K562 (cell line): Measurements from ENCODE around the gene ATP1A3. TPM values are rescaled to one million over a fixed set of nuclear protein-coding genes. Genes with fewer than 3 reads are reported as not detected.

Source experiments
- ARID4B ChIP-seq: sonication (generic); formaldehyde crosslinking; IDR thresholded peaks from 2 replicates; pipeline ENCODE4 v1.8.0; 2022; ENCODE audit warnings: mild to moderate bottlenecking, missing genetic modification reagents
- BRF1 ChIP-seq: IDR thresholded peaks from 3 replicates; pipeline ENCODE4 v1.6.1; 2011; ENCODE audit warnings: borderline replicate concordance, mild to moderate bottlenecking; ENCODE audit not compliant: insufficient read length; ENCODE audit errors: extremely low read depth
- BRF2 ChIP-seq: IDR thresholded peaks from 3 replicates; pipeline ENCODE4 v1.6.1; 2011; ENCODE audit warnings: borderline replicate concordance, mild to moderate bottlenecking; ENCODE audit not compliant: insufficient read length, insufficient read depth
- CTCF ChIP-seq, 3 experiments: IDR thresholded peaks in 2 of 3; conservative IDR thresholded peaks in 1 of 3; 2 replicates each; pipeline ENCODE4 v1.5.1; 2011 to 2012; ENCODE audit warnings: low read length in 3 of 3, mild to moderate bottlenecking in 3 of 3, control low read depth in 2 of 3, improper control_type of control experiment in 1 of 3, inconsistent platforms in 1 of 3, low read depth in 1 of 3, mixed read lengths in 1 of 3, moderate library complexity in 1 of 3; ENCODE audit not compliant: insufficient read depth in 2 of 3
- DPF2 ChIP-seq: fragments of 450-650 bp; IDR thresholded peaks from 2 replicates; pipeline ENCODE4 v1.6.1; 2016
- EGR1 ChIP-seq: fragments of 450-650 bp; conservative IDR thresholded peaks from 2 replicates; pipeline ENCODE4 v1.6.1; 2017; ENCODE audit warnings: mild to moderate bottlenecking
- GTF2A2 ChIP-seq: IDR thresholded peaks from 2 replicates; pipeline ENCODE4 v1.6.1; 2016; ENCODE audit warnings: mild to moderate bottlenecking, missing genetic modification characterization, missing compliant biosample characterization
- HOXB6 ChIP-seq: fragments of 250-450 bp; sonication (Bioruptor Pico); IDR thresholded peaks from 2 replicates; pipeline ENCODE4 v1.5.1; 2022; ENCODE audit warnings: mild to moderate bottlenecking, borderline replicate concordance
- KHSRP ChIP-seq: fragments of 450-650 bp; IDR thresholded peaks from 2 replicates; pipeline ENCODE4 v1.6.1; 2017
- LARP7 ChIP-seq: fragments of 450-650 bp; IDR thresholded peaks from 2 replicates; pipeline ENCODE4 v1.6.1; 2016
- SAFB2 ChIP-seq: fragments of 200-400 bp; formaldehyde crosslinking; IDR thresholded peaks from 2 replicates; pipeline ENCODE4 v1.6.1; 2018; ENCODE audit warnings: borderline replicate concordance, low read length, low read depth, moderate library complexity; ENCODE audit not compliant: severe bottlenecking
- SAP30 ChIP-seq: fragments of 200-600 bp; sonication (generic); IDR thresholded peaks from 2 replicates; pipeline ENCODE4 v1.6.1; 2012; ENCODE audit warnings: borderline replicate concordance, low read depth, mild to moderate bottlenecking, moderate library complexity, low read length, control low read depth, inconsistent platforms; ENCODE audit not compliant: insufficient read depth, poor library complexity, severe bottlenecking
- XRCC3 ChIP-seq: fragments of 450-650 bp; IDR thresholded peaks from 2 replicates; pipeline ENCODE4 v1.6.1; 2017; ENCODE audit warnings: mild to moderate bottlenecking, moderate library complexity
- ZBTB12 ChIP-seq: fragments of 250-450 bp; sonication (Bioruptor Pico); IDR thresholded peaks from 2 replicates; pipeline ENCODE4 v1.4.0; 2020
- ZNF212 ChIP-seq: fragments of 450-650 bp; formaldehyde crosslinking; IDR thresholded peaks from 2 replicates; pipeline ENCODE4 v1.4.0; 2020; ENCODE audit warnings: mild to moderate bottlenecking
- ZNF408 ChIP-seq: fragments of 250-450 bp; sonication (Bioruptor Pico); IDR thresholded peaks from 2 replicates; pipeline ENCODE4 v1.4.0; 2020; ENCODE audit warnings: low read depth, mild to moderate bottlenecking, moderate library complexity
- ZNF584 ChIP-seq: fragments of 200-800 bp; sonication (Bioruptor generic); IDR thresholded peaks from 2 replicates; pipeline ENCODE4 v1.6.1; 2016; ENCODE audit warnings: low read depth, mild to moderate bottlenecking, missing genetic modification characterization, missing compliant biosample characterization
- polyA plus RNA-seq, 8 experiments: library from polyadenylated mRNA; depleted of rRNA in 4 of 8; stranded (reverse) in 5 of 8; unstranded in 3 of 8; fragments of >200 nt; fragmentation: Nextera tagmentation in 2 of 8; fragmentation: Illumina TruSeq in 1 of 8; extraction: Ambion mirVana in 2 of 8; extraction: Trizol in 1 of 8; gene quantifications; 2 replicates each; pipeline versions ENCODE4 v1.2.1 to v1.2.3, GENCODE V29; 2011 to 2014; ENCODE audit warnings: inconsistent platforms in 1 of 8, missing spikeins in 1 of 8
- total RNA-seq, 7 experiments: library from RNA; depleted of rRNA in 6 of 7; stranded (reverse); fragments of >200 nt in 6 of 7; fragmentation: Illumina TruSeq in 2 of 7; extraction: Trizol in 2 of 7; gene quantifications; 2 replicates each; pipeline versions ENCODE4 v1.2.1 to v1.2.3, GENCODE V29; 2011 to 2021; ENCODE audit warnings: low replicate concordance in 1 of 7

The ATP1A3 gene
- total and polyA plus RNA-seq, 9 of the 15 experiments (the other 6 are each of a cell fraction or from before 2014, with no cell fraction given), result 0.03 to 1.0 (median 0.17) TPM; not detected in 3

GRCh38 chr19:41923045-41923788 is 70.8 kb downstream of the ATP1A3 start (continued):
- TF ChIP-seq HOXB6 (CRISPR knock-in tag), result no peak
- TF ChIP-seq SAFB2, result no peak
- no peak for TF ChIP-seq BRF1
- TF ChIP-seq KHSRP, result no peak
- TF ChIP-seq BRF2, result no peak
- no peak for TF ChIP-seq ZNF584 (CRISPR knock-in tag)
- peak; percentile 44 for TF ChIP-seq EGR1
- no peak for TF ChIP-seq LARP7
- TF ChIP-seq SAP30, result no peak
- TF ChIP-seq GTF2A2, result no peak
- no peak for TF ChIP-seq XRCC3
- no peak for TF ChIP-seq ARID4B (CRISPR knock-in tag)
- TF ChIP-seq ZBTB12 (CRISPR knock-in tag), result no peak
- no peak for TF ChIP-seq ZNF212 (CRISPR knock-in tag)
- TF ChIP-seq ZNF408 (CRISPR knock-in tag), result no peak
- no peak for TF ChIP-seq CTCF (IDR thresholded peaks at IDR 0.05 in 2 of 3, conservative IDR thresholded peaks at IDR 0.05 in 1 of 3; ENCODE audit: insufficient read depth in 2 of 3, low read depth in 1 of 3, low read length in 3 of 3)
- 0 out of 2 replicates have a peak, but pooled peaks have one; percentile 9 for TF ChIP-seq DPF2
